GM10266 (cell line): ENCODE results near the gene NECTIN1.

Experiments
- DNase-seq: peaks from one replicate; pipeline ENCODE4 v3.0.0; 2012; ENCODE audit errors: extremely low spot score
- TF ChIP-seq, protein P1 (sequence below): IDR thresholded peaks from 2 replicates; pipeline ENCODE4 v1.5.1; 2012; ENCODE audit warnings: mild to moderate bottlenecking, low read depth; ENCODE audit not compliant: control insufficient read depth, insufficient read depth; ENCODE audit errors: missing control alignments

Gene NECTIN1

DNA sequence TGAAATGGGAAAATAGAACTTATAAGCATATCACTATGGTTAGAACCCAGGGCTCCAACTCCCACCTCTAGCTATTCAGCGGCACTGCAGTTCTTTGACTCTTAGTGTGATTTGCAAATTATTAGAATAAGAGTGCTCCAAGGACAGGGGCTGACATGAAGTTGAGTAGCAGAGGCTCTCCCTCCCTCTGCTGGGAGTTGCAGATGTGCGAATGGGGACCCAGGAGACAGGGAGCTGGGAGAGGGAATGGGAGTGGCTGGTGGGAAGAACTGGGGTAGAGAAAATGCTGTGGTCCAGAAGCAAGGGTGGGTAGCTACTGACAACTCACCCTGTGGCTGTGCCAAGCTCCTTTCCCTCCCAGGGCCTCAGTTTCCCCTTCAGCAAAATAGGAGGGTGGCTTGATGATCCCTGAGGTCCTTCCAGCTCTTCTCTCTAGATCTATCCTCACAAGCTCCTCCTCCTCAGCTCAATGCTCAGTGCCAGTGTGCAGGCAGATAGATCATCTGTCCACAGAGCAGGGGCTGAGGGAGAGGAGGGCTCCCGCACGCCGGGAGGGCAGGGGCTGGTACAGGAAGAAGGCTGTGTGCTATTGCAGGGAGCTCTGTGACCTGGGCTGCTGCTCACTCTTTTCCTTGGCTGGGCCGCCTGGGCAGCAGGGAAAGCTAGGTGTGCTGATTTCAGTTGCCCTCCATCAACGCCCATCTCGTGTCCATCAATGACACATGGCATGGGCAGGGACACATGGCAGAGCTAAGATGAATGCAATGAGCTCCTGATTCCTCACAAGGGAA lies 99.0 kb downstream of the NECTIN1 start:
- DNase-seq: no peak
- TF ChIP-seq, protein P1, sequence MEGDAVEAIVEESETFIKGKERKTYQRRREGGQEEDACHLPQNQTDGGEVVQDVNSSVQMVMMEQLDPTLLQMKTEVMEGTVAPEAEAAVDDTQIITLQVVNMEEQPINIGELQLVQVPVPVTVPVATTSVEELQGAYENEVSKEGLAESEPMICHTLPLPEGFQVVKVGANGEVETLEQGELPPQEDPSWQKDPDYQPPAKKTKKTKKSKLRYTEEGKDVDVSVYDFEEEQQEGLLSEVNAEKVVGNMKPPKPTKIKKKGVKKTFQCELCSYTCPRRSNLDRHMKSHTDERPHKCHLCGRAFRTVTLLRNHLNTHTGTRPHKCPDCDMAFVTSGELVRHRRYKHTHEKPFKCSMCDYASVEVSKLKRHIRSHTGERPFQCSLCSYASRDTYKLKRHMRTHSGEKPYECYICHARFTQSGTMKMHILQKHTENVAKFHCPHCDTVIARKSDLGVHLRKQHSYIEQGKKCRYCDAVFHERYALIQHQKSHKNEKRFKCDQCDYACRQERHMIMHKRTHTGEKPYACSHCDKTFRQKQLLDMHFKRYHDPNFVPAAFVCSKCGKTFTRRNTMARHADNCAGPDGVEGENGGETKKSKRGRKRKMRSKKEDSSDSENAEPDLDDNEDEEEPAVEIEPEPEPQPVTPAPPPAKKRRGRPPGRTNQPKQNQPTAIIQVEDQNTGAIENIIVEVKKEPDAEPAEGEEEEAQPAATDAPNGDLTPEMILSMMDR: no peak

DNA sequence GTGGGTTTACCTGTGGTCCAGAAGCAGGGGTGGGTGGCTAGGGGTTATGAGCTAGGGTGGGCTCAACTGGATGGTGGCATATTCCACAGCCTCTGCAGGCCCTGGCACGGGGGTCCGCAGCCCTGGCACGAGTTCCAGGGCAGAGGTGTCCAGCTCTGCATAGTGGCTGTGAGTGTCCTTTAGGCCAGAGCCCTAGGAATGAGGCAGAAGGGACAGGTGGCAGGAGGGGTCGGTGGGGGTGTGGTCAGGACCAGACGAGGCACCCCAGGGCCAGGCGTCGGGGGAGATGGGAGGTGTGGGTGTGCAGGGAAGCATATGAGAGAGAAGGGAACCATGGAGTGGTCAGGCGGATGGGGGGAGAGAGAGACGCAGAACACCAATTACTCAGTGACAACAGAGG lies 99.9 kb downstream of the NECTIN1 start:
- TF ChIP-seq, protein P1: no peak
- DNase-seq: no peak

DNA sequence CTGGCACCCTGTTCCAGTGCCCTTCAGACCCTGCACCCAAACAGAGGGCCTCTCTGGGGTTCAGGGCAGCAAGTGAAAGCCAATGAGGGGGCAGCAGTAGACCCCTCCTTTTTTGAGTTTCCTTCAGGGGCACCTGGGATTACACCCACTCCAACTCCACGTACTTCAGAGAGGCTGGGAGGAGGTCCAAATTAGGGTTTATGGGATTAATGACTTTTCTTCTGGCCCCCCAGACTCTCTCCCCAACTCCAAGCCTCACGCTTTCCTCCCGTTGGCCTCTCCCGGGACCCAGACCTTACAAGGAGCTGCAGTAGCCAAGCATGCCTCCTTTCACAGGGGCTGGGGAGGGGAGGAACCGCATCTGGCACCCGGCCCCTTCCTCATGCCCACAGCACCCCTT lies 101.7 kb downstream of the NECTIN1 start:
- TF ChIP-seq, protein P1: no peak
- DNase-seq: no peak

DNA sequence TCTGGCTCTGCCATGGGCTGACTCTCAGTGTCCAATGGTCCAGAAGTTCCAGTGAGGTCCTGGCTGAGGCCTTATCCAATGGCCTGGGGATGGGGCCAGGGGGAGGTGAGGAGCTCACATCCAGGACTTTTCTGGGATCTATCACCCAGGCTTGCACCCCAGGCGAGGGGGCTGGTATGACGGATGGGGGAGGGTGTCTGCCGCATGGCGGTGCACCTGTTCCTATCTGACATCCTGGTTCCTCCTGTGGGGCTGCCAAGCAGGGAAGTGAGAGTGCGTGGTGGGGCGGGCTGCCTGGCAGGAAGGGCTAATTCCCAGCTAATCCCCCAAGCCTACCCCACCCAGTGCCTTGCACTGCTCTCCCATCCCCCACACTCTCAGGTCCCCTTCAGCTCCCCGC lies 102.1 kb downstream of the NECTIN1 start:
- TF ChIP-seq, protein P1: no peak
- DNase-seq: no peak

DNA sequence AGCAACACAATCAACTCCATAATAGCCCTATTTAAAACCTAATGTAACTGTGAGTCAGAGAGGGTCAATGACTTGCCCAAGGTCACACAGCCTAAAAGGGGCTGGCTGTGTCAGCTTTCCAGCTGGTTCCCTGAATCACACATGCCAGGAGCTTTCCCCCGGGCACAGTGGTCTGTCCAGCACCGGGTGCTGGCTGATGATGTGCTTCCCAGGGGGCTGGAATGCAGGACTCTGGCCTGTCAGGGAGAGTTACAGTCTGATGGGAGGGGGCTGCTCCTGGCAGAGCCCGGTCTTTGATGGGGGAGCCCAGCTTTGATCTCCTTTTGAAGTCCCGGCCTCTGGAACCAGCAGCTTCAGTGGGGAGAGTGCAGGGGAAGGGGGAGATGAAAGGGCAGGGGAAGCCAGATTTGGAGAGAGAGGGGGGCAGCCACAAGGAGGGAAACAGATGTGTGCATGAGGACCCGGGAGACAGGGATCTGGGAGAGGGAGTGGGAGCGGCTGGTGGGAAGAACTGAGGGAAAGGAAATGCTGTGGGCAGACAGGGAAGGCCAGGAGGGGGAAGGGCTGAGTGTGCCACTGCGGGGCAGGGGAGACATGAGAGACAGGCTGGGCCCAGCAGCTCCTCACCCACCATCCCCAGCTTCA lies 102.7 kb downstream of the NECTIN1 start:
- TF ChIP-seq, protein P1: no peak
- no peak for DNase-seq

DNA sequence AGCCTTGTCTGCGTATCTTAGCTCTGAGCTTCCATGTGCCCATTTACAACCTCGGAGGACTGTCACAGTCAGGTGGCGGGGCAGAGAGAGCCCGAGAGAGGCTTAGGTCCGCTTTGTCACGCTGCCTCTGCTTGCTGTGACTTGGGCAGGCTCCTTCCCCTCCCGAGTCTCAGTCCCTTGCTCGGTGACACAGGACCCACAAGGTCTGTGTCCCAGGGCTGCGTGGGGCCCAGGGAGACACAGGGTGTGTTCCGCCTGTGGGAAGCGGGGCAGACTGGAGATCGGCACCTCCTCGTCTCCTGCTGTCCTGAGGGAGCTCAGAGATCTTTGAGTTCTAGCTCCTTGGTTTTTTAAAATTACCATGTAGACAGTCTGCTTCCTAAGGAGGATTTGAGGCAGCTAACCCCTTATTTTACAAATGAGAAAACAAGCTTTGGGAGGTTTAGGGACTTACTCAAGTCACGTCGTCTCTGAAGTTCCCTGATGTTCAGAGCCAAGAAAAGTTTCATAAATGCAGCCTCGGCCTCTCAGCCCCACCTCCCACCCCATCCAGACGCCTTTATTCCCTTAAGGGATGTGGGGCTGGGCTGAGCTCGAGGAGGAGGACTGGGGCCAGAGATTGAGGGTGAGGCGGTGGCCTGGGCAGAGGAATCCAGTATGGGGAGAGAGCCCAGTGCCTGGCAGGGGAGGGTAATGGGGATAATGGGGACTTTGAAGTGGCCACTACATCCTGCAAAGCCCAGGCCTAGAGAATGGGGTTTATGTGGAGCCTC lies 103.6 kb downstream of the NECTIN1 start:
- TF ChIP-seq, protein P1: no peak
- DNase-seq: no peak
